ENCODE measurements around the gene NHSL1. TPM values are rescaled to one million over a fixed set of nuclear protein-coding genes. Genes with fewer than 3 reads are reported as not detected.

Gene NHSL1
- total RNA-seq, 4 donors from 2014 or later = 44.4 to 70.9 (median 53.2) TPM

GRCh38 chr6:138509371-138509770 lies 10.1 kb upstream of the NHSL1 start:
- no peak for DNase-seq (ENCODE audit: low spot score in 2 of 2)
- intact Hi-C loops (cut with DNase I; ENCODE audit: low total_unique reads) = no loop called here
- WGBS, 2 donors = 35 to 45% methylated on average over 6 of the region's 6 CpGs
- H3K4me3 ChIP-seq (ENCODE audit: low read depth, poor library complexity, severe bottlenecking) = no peak overlapping the region
- no peak for TF ChIP-seq POLR2A (IDR thresholded peaks at IDR 0.05)
- no peak for TF ChIP-seq CTCF (IDR thresholded peaks at IDR 0.05)

- TF ChIP-seq CTCF (IDR thresholded peaks at IDR 0.05) (no peak), POLR2A (IDR thresholded peaks at IDR 0.05) (no peak)
- H3K4me3 ChIP-seq (ENCODE audit: low read depth, poor library complexity, severe bottlenecking) = no peak overlapping the region
- intact Hi-C loops (cut with DNase I; ENCODE audit: low total_unique reads) = no loop called here
- 94 to 95% methylated on average over 2 of the region's 2 CpGs for WGBS, 2 donors
- DNase-seq (ENCODE audit: low spot score in 2 of 2) = no peak
Measured at GRCh38 chr6:138508676-138508988, 9.3 kb upstream of the NHSL1 start.

- intact Hi-C loops (cut with DNase I; ENCODE audit: low total_unique reads) = no loop called here
- no peak overlapping the region for H3K4me3 ChIP-seq (ENCODE audit: low read depth, poor library complexity, severe bottlenecking)
- DNase-seq (ENCODE audit: low spot score in 2 of 2) = no peak
- TF ChIP-seq CTCF (IDR thresholded peaks at IDR 0.05) (no peak), POLR2A (IDR thresholded peaks at IDR 0.05) (no peak)
- 77 to 86% methylated on average over 7 of the region's 7 CpGs for WGBS, 2 donors
Measured at GRCh38 chr6:138507977-138508675, 8.8 kb upstream of the NHSL1 start.

DNA sequence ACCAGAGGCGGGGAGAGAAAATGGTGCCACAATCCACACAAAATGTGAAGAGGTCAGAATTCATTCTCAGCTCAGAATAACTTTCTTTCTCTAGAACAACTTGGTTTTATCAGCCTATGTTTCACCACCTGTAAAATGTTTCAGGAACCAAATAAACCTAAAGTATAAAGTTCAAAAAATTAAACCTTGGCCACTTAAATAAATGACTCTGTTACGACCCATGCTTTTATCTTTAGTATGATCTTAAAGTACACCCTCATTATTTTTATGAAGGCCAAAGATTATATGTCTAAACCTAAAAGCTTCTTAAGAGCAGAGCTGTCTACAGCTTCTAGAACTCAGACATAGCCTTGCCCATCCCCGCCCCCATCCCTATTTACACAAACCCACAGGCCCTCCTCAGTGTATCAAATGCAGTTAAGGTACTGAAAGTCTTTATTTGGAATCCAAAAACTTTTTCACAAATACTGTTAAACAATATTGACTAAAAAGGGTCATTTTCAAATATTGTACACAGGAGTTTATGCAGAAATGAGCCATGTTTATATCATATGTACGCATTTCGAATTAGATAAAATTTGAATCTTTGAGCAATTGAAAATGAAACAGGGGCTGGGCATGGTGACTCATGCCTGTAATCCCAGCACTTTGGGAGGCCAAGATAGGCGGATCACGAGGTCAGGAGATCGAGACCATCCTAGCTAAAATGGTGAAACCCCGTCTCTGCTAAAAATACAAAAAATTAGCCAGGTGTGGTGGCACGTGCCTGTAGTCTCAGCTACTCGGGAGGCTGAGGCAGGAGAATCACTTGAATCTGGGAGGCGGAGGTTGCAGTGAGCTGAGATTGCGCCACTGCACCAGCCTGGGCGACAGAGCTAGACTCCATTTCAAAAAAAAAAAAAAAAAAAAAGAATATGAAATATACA lies 5.7 kb upstream of the NHSL1 start:
- intact Hi-C loops (cut with DNase I; ENCODE audit: low total_unique reads) = no loop called here
- no peak for DNase-seq (ENCODE audit: low spot score in 2 of 2)
- H3K4me3 ChIP-seq (ENCODE audit: low read depth, poor library complexity, severe bottlenecking) = no peak overlapping the region
- WGBS, 2 donors = 86 to 94% methylated on average over 14 of the region's 14 CpGs
- TF ChIP-seq POLR2A (IDR thresholded peaks at IDR 0.05) (no peak), CTCF (IDR thresholded peaks at IDR 0.05) (no peak)

DNA sequence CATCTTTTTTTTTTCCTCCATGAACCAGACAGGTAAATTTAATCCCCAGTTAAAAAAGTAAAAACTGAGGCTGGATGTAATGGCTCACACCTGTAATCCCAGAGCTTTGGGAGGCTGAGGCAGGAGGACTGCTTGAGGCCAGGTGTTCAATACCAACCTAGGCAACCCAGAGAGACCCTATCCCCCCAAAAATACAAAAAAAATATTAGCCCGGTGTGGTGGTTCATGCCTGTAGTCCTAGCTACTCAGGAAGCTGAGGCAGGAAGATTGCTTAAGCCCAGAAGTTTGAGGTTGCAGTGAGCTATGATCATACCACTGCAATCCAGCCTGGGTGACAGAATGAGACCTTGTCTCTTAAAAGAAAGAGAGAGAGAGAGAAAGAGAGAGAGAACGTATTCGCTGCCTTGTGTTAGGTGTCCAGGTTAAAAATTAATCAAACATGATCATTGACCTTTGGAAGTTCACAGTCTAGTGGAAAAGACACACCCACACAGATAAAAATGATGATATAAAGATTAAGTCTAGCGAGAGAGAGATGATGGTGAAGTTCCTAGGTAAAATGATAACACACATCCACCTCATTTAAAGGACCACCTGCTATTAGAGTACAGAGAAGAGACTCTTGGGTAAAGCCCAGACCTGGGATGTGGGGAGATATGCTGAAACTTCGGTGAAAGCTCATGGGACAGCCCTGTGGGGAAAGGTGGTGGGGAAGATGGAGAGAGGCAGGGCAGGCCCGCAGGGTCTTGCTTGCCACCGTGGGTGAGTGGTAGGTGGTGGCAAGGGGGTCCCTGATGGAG lies 4.8 kb upstream of the NHSL1 start:
- 87 to 93% methylated on average over 7 of the region's 7 CpGs for WGBS, 2 donors
- DNase-seq (ENCODE audit: low spot score in 2 of 2) = no peak
- no peak overlapping the region for H3K4me3 ChIP-seq (ENCODE audit: low read depth, poor library complexity, severe bottlenecking)
- intact Hi-C loops (cut with DNase I; ENCODE audit: low total_unique reads) = no loop called here
- TF ChIP-seq CTCF (IDR thresholded peaks at IDR 0.05) (peak in 1 of 3 donors; percentile 18), POLR2A (IDR thresholded peaks at IDR 0.05) (no peak)
